ENCODE results near the gene COQ6. TPM values are rescaled to one million over a fixed set of nuclear protein-coding genes. Genes with fewer than 3 reads are reported as not detected.
"Not testable (repeated sequence)": the region's sequence is repeated elsewhere in the genome, so short reads cannot be mapped to it uniquely, and the experiment has no call there.

Gene COQ6
- total RNA-seq, 1 experiment from 2014 or later, result 25.4 TPM

DNA sequence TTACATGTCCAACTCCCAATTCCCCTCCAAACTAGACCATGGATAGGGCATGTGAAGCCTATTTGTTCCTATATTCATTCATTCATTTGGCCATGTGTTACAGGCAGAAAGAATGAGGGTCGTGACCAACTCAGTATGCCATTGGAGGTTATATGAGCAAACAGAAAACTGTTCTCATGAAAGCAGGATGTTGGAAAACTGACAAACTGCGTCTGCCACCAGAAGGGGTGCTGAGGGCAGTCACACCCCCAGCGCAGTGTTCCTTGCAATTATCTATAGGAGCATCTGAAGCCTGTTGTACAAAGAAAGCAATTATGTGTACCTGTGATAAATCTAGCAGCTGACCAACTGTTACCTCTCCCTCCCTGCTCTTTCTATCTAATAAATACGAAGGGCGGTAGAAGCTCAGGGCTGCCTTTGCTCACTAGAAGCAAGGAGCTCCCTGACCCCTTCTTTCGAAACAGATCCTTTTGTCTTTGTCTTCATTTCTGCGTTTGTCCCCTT lies 47.9 kb downstream of the COQ6 start:
- Histone ChIP-seq H3K4me1 (replicated peaks; ENCODE audit: insufficient read depth) (0 out of 2 replicates have a peak, but pooled peaks cover 4% of the 10 kb centered on the region), H3K9me2 (ENCODE audit: insufficient read depth) (no peaks in the 10 kb centered on the region), H3K27me3 (ENCODE audit: insufficient read depth, low read depth) (no peaks in the 10 kb centered on the region), H2AFZ (no peak overlapping the region), H3K36me3 (ENCODE audit: low read depth) (no peaks in the 10 kb centered on the region), H3K79me2 (ENCODE audit: low read depth) (no peaks in the 10 kb centered on the region), H3K4me3 (no peak overlapping the region), H3K9me3 (ENCODE audit: insufficient read depth, low read depth) (no peaks in the 10 kb centered on the region), H4K20me1 (ENCODE audit: insufficient read depth) (no peaks in the 10 kb centered on the region), H3K27ac (no peak overlapping the region), H3F3A (ENCODE audit: insufficient read depth, low read depth) (peaks cover 3% of the 10 kb centered on the region; the same call in 1 of the 2 replicates), H3K4me2 (no peak overlapping the region)
- ChIA-PET POLR2A (ENCODE audit: unreplicated experiment) (no interaction called here), CTCF (no interaction called here)
- TF ChIP-seq, protein P1, sequence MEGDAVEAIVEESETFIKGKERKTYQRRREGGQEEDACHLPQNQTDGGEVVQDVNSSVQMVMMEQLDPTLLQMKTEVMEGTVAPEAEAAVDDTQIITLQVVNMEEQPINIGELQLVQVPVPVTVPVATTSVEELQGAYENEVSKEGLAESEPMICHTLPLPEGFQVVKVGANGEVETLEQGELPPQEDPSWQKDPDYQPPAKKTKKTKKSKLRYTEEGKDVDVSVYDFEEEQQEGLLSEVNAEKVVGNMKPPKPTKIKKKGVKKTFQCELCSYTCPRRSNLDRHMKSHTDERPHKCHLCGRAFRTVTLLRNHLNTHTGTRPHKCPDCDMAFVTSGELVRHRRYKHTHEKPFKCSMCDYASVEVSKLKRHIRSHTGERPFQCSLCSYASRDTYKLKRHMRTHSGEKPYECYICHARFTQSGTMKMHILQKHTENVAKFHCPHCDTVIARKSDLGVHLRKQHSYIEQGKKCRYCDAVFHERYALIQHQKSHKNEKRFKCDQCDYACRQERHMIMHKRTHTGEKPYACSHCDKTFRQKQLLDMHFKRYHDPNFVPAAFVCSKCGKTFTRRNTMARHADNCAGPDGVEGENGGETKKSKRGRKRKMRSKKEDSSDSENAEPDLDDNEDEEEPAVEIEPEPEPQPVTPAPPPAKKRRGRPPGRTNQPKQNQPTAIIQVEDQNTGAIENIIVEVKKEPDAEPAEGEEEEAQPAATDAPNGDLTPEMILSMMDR (conservative IDR thresholded peaks at IDR 0.05), result no peak
- no TSS peak for BruUV-seq (replicated peaks)
- intact Hi-C loops (cut with micrococcal nuclease; ENCODE audit: unreplicated experiment), result no loop called here
- DNase-seq, result no peak

DNA sequence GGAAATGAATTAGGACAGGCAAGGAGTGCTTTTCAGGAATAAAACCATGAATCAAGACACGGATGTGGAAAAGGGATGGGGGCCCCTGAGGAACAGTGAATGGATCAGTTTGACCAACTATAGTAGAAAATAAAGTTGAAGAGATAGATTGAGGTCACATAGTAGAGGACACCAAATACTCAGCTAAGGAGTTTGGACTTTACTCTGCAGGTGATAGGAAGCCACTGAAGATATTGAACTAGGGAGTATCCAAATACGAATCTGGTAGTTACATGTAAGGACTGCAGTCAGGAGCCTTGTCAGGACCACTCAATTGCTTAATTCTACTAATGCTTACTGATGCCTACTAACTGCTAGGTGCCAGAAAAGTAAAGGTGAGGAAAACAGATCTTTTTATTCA lies 48.6 kb downstream of the COQ6 start:
- POLR2A ChIA-PET (ENCODE audit: unreplicated experiment), result no interaction called here
- CTCF ChIA-PET, result interaction anchor here (0.6 kb wide), 1 partner anchor 19 kb away, joined by 6 read pairs; no protein-coding TSS in a partner anchor
- Histone ChIP-seq H3K4me2 (no peak overlapping the region), H3K79me2 (ENCODE audit: low read depth) (no peaks in the 10 kb centered on the region), H3K9me3 (ENCODE audit: insufficient read depth, low read depth) (no peaks in the 10 kb centered on the region), H3K27me3 (ENCODE audit: insufficient read depth, low read depth) (no peaks in the 10 kb centered on the region), H3K9me2 (ENCODE audit: insufficient read depth) (no peaks in the 10 kb centered on the region), H4K20me1 (ENCODE audit: insufficient read depth) (no peaks in the 10 kb centered on the region), H3K27ac (no peak overlapping the region), H3K4me3 (no peak overlapping the region), H3K4me1 (replicated peaks; ENCODE audit: insufficient read depth) (0 out of 2 replicates have a peak, but pooled peaks cover under 1% of the 10 kb centered on the region), H3K36me3 (ENCODE audit: low read depth) (no peaks in the 10 kb centered on the region), H3F3A (ENCODE audit: insufficient read depth, low read depth) (no peaks in the 10 kb centered on the region; the same call in 1 of the 2 replicates), H2AFZ (no peak overlapping the region)
- BruUV-seq (replicated peaks), result no TSS peak
- TF ChIP-seq, protein P1 (conservative IDR thresholded peaks at IDR 0.05), result no peak
- TF ChIP-seq EZH2 (IDR thresholded peaks at IDR 0.05; ENCODE audit: low read depth), result no peak
- intact Hi-C loops (cut with micrococcal nuclease; ENCODE audit: unreplicated experiment), result no loop called here
- DNase-seq, result no peak

DNA sequence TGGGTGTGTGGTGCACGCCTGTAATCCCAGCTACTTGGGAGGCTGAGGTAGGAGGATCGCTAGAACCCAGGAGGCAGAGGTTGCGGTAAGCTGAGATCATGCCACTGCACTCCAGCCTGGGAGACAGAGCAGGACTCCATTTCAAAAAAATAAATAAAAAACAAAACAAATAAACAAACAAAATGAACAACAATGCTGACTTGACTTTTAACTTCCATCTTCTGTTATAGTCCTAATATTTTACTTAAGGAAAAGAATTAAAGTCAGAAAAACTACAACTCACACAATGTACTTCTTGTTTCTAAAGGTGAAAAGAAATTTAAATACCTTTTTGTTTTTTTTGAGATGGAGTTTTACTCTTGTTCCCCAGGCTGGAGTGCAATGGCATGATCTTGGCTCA lies 55.6 kb downstream of the COQ6 start:
- H2AFZ ChIP-seq; POLR2A ChIA-PET (ENCODE audit: unreplicated experiment); H3K4me3 ChIP-seq; H3K27ac ChIP-seq; intact Hi-C loops (cut with micrococcal nuclease; ENCODE audit: unreplicated experiment); CTCF ChIA-PET; H3K4me2 ChIP-seq; H4K20me1 ChIP-seq (ENCODE audit: insufficient read depth); H3K4me1 ChIP-seq (replicated peaks; ENCODE audit: insufficient read depth); H3K9me3 ChIP-seq (ENCODE audit: insufficient read depth, low read depth); H3K79me2 ChIP-seq (ENCODE audit: low read depth); H3K27me3 ChIP-seq (ENCODE audit: insufficient read depth, low read depth); DNase-seq; H3K36me3 ChIP-seq (ENCODE audit: low read depth); BruUV-seq (replicated peaks); H3K9me2 ChIP-seq (ENCODE audit: insufficient read depth); H3F3A ChIP-seq (ENCODE audit: insufficient read depth, low read depth): not testable (repeated sequence)

DNA sequence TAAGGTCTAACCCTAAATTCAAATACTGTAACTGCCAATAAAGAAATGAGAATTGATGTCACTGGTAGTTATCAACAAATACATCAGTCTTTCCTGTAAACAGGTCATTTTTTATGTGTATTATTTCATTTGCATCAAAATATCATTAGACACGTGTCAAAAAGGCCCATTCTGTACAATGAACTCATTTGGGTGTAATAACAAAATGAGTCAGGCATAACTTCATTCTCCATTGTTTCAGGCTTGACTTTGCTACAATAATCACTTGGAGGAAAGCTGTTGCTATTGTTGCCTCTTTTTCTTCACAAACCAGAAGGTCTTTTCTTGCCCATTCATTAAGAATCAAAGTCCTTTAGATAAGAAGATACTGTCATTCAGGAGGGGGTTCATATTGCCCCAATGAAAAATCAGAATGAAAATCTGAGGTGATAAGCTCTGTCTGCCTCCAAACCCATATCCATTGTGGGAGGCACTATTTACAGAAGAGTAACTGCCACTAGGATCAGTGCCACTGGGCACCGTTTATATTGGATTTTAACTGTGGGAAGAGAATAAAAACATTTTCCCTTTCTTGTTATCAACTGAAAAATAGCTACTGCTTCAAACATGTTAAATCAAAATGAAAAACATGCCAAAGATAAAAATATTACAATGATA lies 58.9 kb downstream of the COQ6 start:
- Histone ChIP-seq H3K4me1 (replicated peaks; ENCODE audit: insufficient read depth) (no peaks in the 10 kb centered on the region), H3K27me3 (ENCODE audit: insufficient read depth, low read depth) (no peaks in the 10 kb centered on the region), H3K27ac (no peak overlapping the region), H3K4me2 (no peak overlapping the region), H2AFZ (no peak overlapping the region), H3K79me2 (ENCODE audit: low read depth) (no peaks in the 10 kb centered on the region), H3K9me2 (ENCODE audit: insufficient read depth) (no peaks in the 10 kb centered on the region), H3K4me3 (no peak overlapping the region), H3K36me3 (ENCODE audit: low read depth) (no peaks in the 10 kb centered on the region), H4K20me1 (ENCODE audit: insufficient read depth) (no peaks in the 10 kb centered on the region), H3K9me3 (ENCODE audit: insufficient read depth, low read depth) (no peaks in the 10 kb centered on the region), H3F3A (ENCODE audit: insufficient read depth, low read depth) (no peaks in the 10 kb centered on the region; the same call in 1 of the 2 replicates)
- BruUV-seq (replicated peaks), result no TSS peak
- intact Hi-C loops (cut with micrococcal nuclease; ENCODE audit: unreplicated experiment), result no loop called here
- POLR2A ChIA-PET (ENCODE audit: unreplicated experiment), result no interaction called here
- no peak for TF ChIP-seq EZH2 (IDR thresholded peaks at IDR 0.05; ENCODE audit: low read depth)
- TF ChIP-seq, protein P1 (conservative IDR thresholded peaks at IDR 0.05), result no peak
- CTCF ChIA-PET, result no interaction called here
- DNase-seq, result no peak

All from PC-9 (cell line).